H1 (cell line): Measurements from ENCODE around the gene PURA.

Experiments
- CHD2 ChIP-seq: IDR thresholded peaks from 2 replicates; pipeline ENCODE4 v1.6.1; 2012; ENCODE audit warnings: low read length, improper control_type of control experiment
- CTCF ChIP-seq, 3 experiments: IDR thresholded peaks; 1 replicate in 2 of 3; 2 replicates in 1 of 3; pipeline versions ENCODE4 v1.5.1 to v1.6.1; 2011; ENCODE audit warnings: low read length in 3 of 3, mild to moderate bottlenecking in 3 of 3, inconsistent platforms in 2 of 3, low read depth in 1 of 3, moderate library complexity in 1 of 3; ENCODE audit not compliant: insufficient read depth in 1 of 3; ENCODE audit errors: control extremely low read depth in 1 of 3
- EZH2 ChIP-seq: fragments of 200-600 bp; sonication (generic); IDR thresholded peaks from 2 replicates; pipeline ENCODE4 v1.7.1; 2012; ENCODE audit warnings: low read depth, mild to moderate bottlenecking, moderate library complexity, low read length, inconsistent platforms; ENCODE audit not compliant: severe bottlenecking
- KDM5A ChIP-seq: fragments of 200-600 bp; IDR thresholded peaks from 2 replicates; pipeline ENCODE4 v1.7.1; 2012; ENCODE audit warnings: mild to moderate bottlenecking, low read length, inconsistent platforms, mixed read lengths
- POLR2A ChIP-seq, 2 experiments: IDR thresholded peaks; 1 replicate in 1 of 2; 2 replicates in 1 of 2; pipeline ENCODE4 v1.6.1; 2011; ENCODE audit warnings: low read depth in 2 of 2, low read length in 2 of 2, mild to moderate bottlenecking in 2 of 2; ENCODE audit errors: control extremely low read depth in 1 of 2

- TF ChIP-seq CTCF (IDR thresholded peaks at IDR 0.05; ENCODE audit: control extremely low read depth in 1 of 3, insufficient read depth in 1 of 3, low read depth in 1 of 3, low read length in 3 of 3) (no peak), KDM5A (no peak), CHD2 (no peak), EZH2 (no peak), POLR2A (IDR thresholded peaks at IDR 0.05; ENCODE audit: control extremely low read depth in 1 of 2, low read depth in 2 of 2, low read length in 2 of 2) (no peak)
These were observed 60.1 kb downstream of the PURA start for GRCh38 chr5:140174014-140174413.
